Measurements from ENCODE around the gene RIMBP2.
"Not testable (repeated sequence)": the region's sequence is repeated elsewhere in the genome, so short reads cannot be mapped to it uniquely, and the experiment has no call there.

Gene RIMBP2

GRCh38 chr12:130706311-130706710 lies 9.8 kb downstream of the RIMBP2 start:
- DNase-seq (ENCODE audit: low read depth) = no peak

GRCh38 chr12:130705178-130705822 lies 10.8 kb downstream of the RIMBP2 start:
- no peak for DNase-seq (ENCODE audit: low read depth)

GRCh38 chr12:130704606-130705005 lies 11.5 kb downstream of the RIMBP2 start:
- no peak for DNase-seq (ENCODE audit: low read depth)

GRCh38 chr12:130703733-130704375 lies 12.2 kb downstream of the RIMBP2 start:
- DNase-seq (ENCODE audit: low read depth) = no peak

- no peak for DNase-seq (ENCODE audit: low read depth)
Measured at GRCh38 chr12:130702966-130703732, 12.9 kb downstream of the RIMBP2 start.

- no peak for DNase-seq (ENCODE audit: low read depth)
Measured at GRCh38 chr12:130701402-130701744, 14.7 kb downstream of the RIMBP2 start.

- DNase-seq (ENCODE audit: low read depth) = no peak
Measured at GRCh38 chr12:130700492-130701401, 15.4 kb downstream of the RIMBP2 start.

- no peak for DNase-seq (ENCODE audit: low read depth)
Measured at GRCh38 chr12:130698106-130698505, 18.0 kb downstream of the RIMBP2 start.

- DNase-seq (ENCODE audit: low read depth) = no peak
Measured at GRCh38 chr12:130696379-130697100, 19.6 kb downstream of the RIMBP2 start.

GRCh38 chr12:130695061-130695460 lies 21.0 kb downstream of the RIMBP2 start:
- DNase-seq (ENCODE audit: low read depth) = no peak

GRCh38 chr12:130689408-130690405 lies 26.4 kb downstream of the RIMBP2 start:
- no peak for DNase-seq (ENCODE audit: low read depth)

GRCh38 chr12:130688999-130689398 lies 27.1 kb downstream of the RIMBP2 start:
- not testable (repeated sequence) for DNase-seq (ENCODE audit: low read depth)

GRCh38 chr12:130687796-130688778 lies 28.0 kb downstream of the RIMBP2 start:
- no peak for DNase-seq (ENCODE audit: low read depth)

- DNase-seq (ENCODE audit: low read depth) = no peak
Measured at GRCh38 chr12:130687190-130687589, 28.9 kb downstream of the RIMBP2 start.

- DNase-seq (ENCODE audit: low read depth) = no peak
Measured at GRCh38 chr12:130686511-130686991, 29.5 kb downstream of the RIMBP2 start.

GRCh38 chr12:130685850-130686249 lies 30.2 kb downstream of the RIMBP2 start:
- no peak for DNase-seq (ENCODE audit: low read depth)

- no peak for DNase-seq (ENCODE audit: low read depth)
Measured at GRCh38 chr12:130685250-130685787, 30.8 kb downstream of the RIMBP2 start.

GRCh38 chr12:130683811-130684210 lies 32.3 kb downstream of the RIMBP2 start:
- DNase-seq (ENCODE audit: low read depth) = no peak

Data from T follicular helper cell (primary cell).